HG03342 (cell line): ENCODE measurements around the gene PDGFB.

ENCODE experiments used
- ATAC-seq: cut with Tn5 transposase; IDR thresholded peaks from one replicate; pipeline ENCODE4 v1.9.1; 2021; ENCODE audit warnings: mild to moderate bottlenecking, moderate library complexity; ENCODE audit not compliant: unreplicated experiment

Gene PDGFB

DNA sequence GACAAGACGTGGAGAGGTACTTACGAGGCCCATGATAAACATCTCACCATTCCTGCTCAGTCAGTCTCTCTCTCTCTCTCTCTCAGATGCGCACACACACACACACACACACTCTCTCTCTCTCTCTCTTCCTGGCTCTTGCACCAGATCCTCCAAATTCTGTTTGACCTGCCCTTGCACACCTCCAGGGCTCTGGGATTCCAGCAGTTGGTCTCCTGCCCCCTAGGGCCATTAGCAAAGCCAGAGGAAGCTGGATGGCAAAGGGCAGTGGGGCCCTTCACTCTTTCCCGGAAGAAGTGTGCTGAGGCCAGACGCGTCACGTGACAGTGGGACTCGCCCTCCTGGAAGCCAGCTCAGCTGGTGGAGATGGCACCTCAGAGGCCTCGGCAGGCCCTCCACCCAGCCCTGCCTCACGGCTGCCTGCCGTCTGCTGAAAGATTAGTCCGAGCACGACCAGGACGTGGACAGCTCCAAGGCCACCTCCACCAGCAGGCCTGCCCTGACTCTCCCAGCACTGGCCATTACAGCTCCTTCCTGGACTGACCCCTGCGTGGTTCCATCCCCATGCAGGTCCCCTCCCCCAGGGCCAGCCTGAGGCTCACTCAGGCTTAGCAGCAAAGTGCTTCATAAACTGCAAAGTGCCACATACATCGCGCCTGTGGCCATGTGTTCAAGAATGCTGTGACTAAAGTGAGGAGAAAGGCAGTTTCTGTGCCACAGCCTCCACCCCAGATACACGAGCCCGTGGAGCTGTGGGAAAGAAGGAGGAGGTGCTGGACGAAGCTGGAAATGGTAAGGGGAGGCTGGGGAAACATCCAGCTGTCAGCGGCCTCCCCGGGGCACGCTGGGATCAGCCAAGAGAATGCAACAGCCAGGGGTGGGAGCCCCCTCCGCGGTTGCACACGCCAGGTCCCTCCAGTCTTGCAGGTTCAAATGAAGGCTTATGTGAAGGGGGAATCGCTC lies 3.7 kb downstream of the PDGFB start:
- ATAC-seq = no peak

DNA sequence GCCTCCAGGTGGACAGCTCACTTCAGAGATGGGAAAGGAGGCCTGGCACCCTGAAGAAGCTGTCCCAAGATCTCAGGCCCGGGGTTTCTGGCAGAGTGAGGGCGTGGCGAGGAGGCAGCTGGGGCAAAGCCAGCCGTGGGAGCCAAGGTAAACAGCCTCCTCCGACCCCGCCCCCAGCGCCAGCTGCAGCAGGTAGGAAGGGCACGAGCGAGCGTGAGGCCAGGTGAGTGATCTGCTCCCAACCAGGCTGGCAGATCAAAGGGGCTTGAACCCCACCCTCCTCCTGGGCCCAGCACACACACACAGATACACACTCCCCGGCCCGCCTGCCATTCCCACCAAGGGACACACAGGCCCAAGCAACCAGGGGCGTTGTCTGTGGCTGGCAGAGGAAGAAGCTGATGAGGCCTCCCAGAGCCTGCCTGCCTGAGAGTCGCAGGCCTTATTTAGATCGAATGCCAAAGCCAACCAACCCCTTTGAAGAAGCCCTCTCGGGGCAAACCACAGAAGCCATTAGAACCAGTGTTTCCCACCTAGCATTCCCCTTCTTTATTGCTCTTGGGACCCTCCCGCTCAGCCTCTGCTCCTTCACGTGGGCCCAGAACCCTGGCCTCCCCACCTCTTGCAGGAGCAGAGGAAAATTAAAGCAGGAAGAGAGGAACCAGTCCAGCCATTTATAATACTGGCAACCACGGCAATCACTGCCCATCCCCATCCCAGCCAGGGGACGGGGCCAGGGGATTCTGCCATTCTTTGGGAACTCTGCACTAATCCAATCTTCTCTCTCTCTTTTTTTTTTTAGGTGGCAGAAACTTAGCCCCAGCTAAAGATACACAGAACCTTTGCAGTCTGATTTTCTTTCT lies 5.0 kb downstream of the PDGFB start:
- no peak for ATAC-seq

GRCh38 chr22:39238966-39239505 lies 5.7 kb downstream of the PDGFB start:
- no peak for ATAC-seq

DNA sequence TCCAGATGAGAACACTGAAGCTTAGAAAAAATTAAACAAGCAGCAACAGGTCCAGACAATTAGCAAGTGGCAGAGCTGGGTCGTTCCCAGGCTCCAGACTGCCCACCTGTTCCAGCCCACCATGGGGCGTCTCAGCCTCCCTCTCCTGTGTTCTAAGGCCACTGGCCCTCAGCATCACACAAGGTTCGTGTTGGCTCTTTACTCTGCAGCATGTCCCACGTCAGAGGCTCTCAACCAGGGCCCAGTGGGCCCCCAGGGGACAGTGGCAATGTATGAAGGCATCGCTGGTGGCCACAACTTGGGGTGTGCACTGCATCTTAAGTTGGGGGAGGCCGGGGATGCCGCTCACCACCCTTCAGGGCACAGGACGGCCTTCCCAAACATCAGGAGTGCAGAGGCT lies 6.2 kb downstream of the PDGFB start:
- no peak for ATAC-seq

GRCh38 chr22:39238101-39238466 lies 6.7 kb downstream of the PDGFB start:
- ATAC-seq = no peak

- no peak for ATAC-seq
These were observed 7.3 kb downstream of the PDGFB start for GRCh38 chr22:39237318-39238100.

GRCh38 chr22:39236321-39237317 lies 8.2 kb downstream of the PDGFB start:
- ATAC-seq = no peak

GRCh38 chr22:39234867-39235687 lies 9.7 kb downstream of the PDGFB start:
- ATAC-seq = no peak

GRCh38 chr22:39234472-39234787 lies 10.4 kb downstream of the PDGFB start:
- ATAC-seq = no peak

DNA sequence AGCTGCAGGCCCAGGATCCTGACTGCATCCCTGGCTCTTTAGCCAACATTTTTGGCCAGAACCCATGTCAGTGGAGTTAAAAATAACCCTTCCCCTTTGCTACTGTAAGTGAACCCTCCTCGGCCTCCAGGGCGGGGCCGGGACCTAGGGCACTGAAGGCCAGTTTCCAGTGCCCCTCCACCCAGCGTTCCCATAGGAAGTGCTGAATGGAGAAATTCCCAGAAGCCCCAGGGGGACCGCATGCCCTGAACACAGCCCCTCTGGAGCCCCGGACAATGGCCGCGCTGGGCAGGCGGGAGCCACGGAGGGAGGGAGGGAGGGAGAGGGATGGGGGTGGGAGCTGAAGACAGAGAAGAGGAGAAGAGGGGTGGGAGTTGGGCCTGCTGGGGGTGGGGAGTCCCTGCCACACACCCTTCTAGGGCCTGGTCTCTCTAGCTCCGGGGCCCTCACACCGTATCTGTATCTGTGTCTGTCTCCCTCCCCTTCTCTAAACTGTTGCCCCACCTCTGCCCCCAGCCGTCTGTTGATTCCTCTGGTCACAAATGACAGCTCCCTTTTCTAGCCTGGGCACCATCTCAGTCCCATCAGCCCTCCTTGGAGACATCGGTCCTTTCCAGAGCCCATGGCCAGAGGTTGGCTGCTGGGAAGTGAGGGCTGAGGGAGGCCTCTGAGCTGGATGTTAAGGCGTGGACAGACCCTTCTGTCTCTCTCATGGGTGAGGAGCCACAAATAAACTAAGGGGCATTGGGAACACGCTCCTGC lies 10.9 kb downstream of the PDGFB start:
- ATAC-seq = no peak

GRCh38 chr22:39232806-39233709 lies 11.7 kb downstream of the PDGFB start:
- no peak for ATAC-seq

DNA sequence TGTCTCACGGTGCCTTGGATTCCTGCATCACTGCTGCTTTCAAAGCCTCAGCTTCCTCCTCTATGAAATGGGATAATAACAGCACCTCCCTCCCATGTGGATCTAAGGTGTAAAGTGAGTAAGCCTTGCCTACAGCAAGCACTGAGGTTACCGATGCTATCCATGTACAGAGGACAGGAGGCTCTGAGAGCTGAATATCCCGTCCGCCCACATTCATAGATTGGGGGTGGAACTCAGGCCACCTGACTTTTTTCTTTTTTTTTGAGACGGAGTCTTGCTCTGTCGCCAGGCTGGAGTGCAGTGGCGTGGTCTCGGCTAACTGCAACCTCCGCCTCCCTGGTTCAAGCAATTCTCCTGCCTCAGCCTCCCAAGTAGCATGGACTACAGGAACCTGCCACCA lies 12.5 kb downstream of the PDGFB start:
- no peak for ATAC-seq

- no peak for ATAC-seq
These were observed 13.4 kb downstream of the PDGFB start for GRCh38 chr22:39231197-39231950.

- ATAC-seq = no peak
These were observed 14.3 kb downstream of the PDGFB start for GRCh38 chr22:39230261-39231196.

- no peak for ATAC-seq
These were observed 15.0 kb downstream of the PDGFB start for GRCh38 chr22:39229688-39230260.
